ENCODE measurements around the gene ARHGAP42. TPM values are rescaled to one million over a fixed set of nuclear protein-coding genes. Genes with fewer than 3 reads are reported as not detected.

ARHGAP42 gene
- total and polyA plus RNA-seq, 10 of the 15 experiments (the other 5 are each of a cell fraction or from before 2014, with no cell fraction given), result 1.8 to 6.3 (median 3.2) TPM

DNA sequence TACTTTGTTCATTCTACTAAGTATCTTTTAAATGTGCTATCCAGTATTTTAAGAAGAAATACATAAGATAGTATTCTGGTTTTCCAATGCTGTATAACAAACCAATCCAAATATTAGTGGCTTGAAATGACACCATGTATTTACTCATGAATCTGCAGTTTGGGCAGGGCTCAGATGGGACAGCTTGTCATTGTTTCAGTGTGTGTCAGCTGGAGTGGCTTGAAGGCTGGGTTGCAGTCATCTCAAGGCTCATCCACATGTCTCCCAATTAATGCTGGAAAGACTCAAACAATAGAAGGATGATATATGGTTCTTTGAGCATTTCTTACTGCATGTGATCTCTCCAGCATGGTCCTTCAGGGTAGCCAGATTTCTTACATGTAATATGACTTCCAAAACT, 146.2 kb downstream of the ARHGAP42 start:
- FAIRE-seq (no peak), ATAC-seq (no peak), DNase-seq (ENCODE audit: low read depth, low spot score) (no peak)
- no peak overlapping the region for H3K27ac ChIP-seq (ENCODE audit: control insufficient read depth, insufficient read depth)
- CTCF ChIA-PET, result interaction anchor here (0.7 to 2.5 kb wide), 4 partner anchors 9 to 316 kb away, joined by 4 to 7 read pairs (median 5); no protein-coding TSS in a partner anchor
- in situ Hi-C loops (cut with MboI) (no loop called here), intact Hi-C loops (cut with micrococcal nuclease; ENCODE audit: unreplicated experiment) (no loop called here)
- BruUV-seq (replicated peaks), result no TSS peak
- no peaks in the 10 kb centered on the region for H4K20me1 ChIP-seq (ENCODE audit: control insufficient read depth, insufficient read depth)
- no peak overlapping the region for H2AFZ ChIP-seq (ENCODE audit: control insufficient read depth, low read depth, low read length)
- no peaks in the 10 kb centered on the region for H3K4me1 ChIP-seq (ENCODE audit: control insufficient read depth, insufficient read depth, low read length)
- RAD21 ChIA-PET (ENCODE audit: unreplicated experiment), result interaction anchor here (1.4 kb wide), 1 partner anchor 152 kb away, joined by 4 read pairs; no protein-coding TSS in a partner anchor
- POLR2A ChIA-PET, result no interaction called here
- SMC1A ChIA-PET (ENCODE audit: uncharacterized antibody, unreplicated experiment), result no interaction called here
- no peaks in the 10 kb centered on the region for H3K36me3 ChIP-seq (ENCODE audit: control insufficient read depth in 2 of 2, insufficient read depth in 2 of 2, low read length in 1 of 2)
- no peak overlapping the region for H3K9ac ChIP-seq (ENCODE audit: control insufficient read depth, insufficient read depth, low read length)
- TF ChIP-seq TCF12 (IDR thresholded peaks at IDR 0.05; ENCODE audit: low read depth, low read length) (no peak), POLR2AphosphoS2 (IDR thresholded peaks at IDR 0.05; ENCODE audit: low read depth, low read length) (no peak), NFYA (IDR thresholded peaks at IDR 0.05; ENCODE audit: borderline replicate concordance, low read depth, low read length) (no peak), EGR1 (IDR thresholded peaks at IDR 0.05; ENCODE audit: borderline replicate concordance in 1 of 2, low read depth in 2 of 2, low read length in 2 of 2) (no peak), BCL11A (IDR thresholded peaks at IDR 0.05; ENCODE audit: low read depth, low read length) (no peak), IRF4 (IDR thresholded peaks at IDR 0.05; ENCODE audit: low read depth, low read length) (no peak), POLR2AphosphoS5 (IDR thresholded peaks at IDR 0.05; ENCODE audit: low read length) (no peak), TAF1 (IDR thresholded peaks at IDR 0.05; ENCODE audit: borderline replicate concordance, low read depth, low read length) (no peak), NRF1 (conservative IDR thresholded peaks at IDR 0.05; ENCODE audit: low read depth, low read length) (no peak), POU2F2 (IDR thresholded peaks at IDR 0.05; ENCODE audit: borderline replicate concordance, low read depth, low read length) (no peak), DPF2 (IDR thresholded peaks at IDR 0.05) (no peak), NR2C2 (IDR thresholded peaks at IDR 0.05; ENCODE audit: borderline replicate concordance, control insufficient read depth, insufficient read length, low read depth) (no peak), RCOR1 (conservative IDR thresholded peaks at IDR 0.05; ENCODE audit: low read depth, low read length) (no peak), NR2C1 (IDR thresholded peaks at IDR 0.05) (no peak)
- no peaks in the 10 kb centered on the region for H3K79me2 ChIP-seq (ENCODE audit: control insufficient read depth, insufficient read depth, low read length)
- H3K4me2 ChIP-seq (ENCODE audit: control insufficient read depth, insufficient read depth), result no peak overlapping the region
- H3K4me3 ChIP-seq, result no peak overlapping the region
- H3K9me3 ChIP-seq (replicated peaks; ENCODE audit: control insufficient read depth, insufficient read depth, low read length), result no peaks in the 10 kb centered on the region
- H3K27me3 ChIP-seq (replicated peaks in 1 of 2; ENCODE audit: control insufficient read depth in 2 of 2, insufficient read depth in 2 of 2, low read length in 1 of 2), result no peaks in the 10 kb centered on the region

Measured in GM12878 (cell line).